SIG-M5 (cell line): ENCODE results near the gene NME1.

ENCODE experiments used
- DNase-seq: peaks from one replicate; lab custom pipeline; 2025; lab: John Stamatoyannopoulos, UW

The NME1 gene

GRCh38 chr17:51189628-51190027 lies 36.3 kb downstream of the NME1 start:
- no peak for DNase-seq

DNA sequence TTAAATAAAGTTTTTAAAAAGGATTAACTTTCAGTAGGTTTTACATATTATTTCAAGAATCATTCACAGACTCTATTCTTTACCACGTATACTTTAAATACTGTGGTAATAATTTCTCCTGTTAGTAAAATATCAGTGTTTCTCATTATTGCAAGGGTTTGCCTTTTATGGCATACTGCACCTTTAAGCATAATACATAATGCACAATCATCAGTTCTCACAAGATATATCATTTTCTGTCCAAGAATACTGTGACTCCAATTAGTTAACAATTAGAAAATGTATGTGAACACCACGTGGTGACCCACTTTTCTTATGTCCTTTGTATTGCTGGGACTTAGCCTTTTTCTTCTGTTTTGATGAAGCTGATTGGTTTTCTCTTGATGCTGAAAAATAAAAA lies 38.5 kb downstream of the NME1 start:
- DNase-seq = no peak

DNA sequence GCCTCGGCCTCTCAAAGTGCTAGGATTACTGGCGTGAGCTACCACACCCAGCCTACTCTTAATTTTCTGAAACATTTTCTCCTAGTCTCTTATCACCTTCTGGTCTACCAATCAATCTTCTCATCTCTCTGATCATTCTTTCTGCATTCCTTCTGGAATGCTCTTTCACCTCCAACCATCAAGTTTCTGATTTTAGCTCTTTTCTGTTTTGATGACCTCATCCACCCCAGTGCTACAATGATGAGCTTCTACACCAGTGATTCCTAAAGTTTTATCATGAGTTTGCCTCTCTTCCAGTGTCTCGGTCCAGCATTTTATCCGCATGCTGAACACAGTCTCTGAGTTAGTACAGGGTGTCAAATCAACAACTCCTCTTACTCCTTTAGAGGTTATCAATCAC lies 44.4 kb downstream of the NME1 start:
- no peak for DNase-seq

- DNase-seq = no peak
Observed at GRCh38 chr17:51200295-51200694, 46.9 kb downstream of the NME1 start.

DNA sequence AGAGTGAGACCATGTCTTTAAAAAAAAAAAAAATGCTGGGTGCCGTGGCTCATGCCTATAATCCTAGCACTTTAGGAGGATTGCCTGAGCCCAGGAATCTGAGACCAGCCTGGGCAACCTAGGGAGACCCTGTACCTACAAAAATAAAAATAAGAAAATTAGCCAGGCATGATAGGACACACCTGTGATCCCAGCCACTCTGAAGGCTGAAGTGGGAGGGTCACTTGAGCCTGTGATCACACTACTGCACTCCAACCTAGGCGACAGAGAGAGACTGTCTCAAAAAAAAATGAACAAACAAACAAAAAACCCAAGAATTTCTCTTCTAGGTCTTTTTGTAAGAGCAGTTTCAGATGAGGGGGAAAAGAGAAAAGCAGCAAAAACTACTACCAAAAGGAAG lies 47.5 kb downstream of the NME1 start:
- no peak for DNase-seq

DNA sequence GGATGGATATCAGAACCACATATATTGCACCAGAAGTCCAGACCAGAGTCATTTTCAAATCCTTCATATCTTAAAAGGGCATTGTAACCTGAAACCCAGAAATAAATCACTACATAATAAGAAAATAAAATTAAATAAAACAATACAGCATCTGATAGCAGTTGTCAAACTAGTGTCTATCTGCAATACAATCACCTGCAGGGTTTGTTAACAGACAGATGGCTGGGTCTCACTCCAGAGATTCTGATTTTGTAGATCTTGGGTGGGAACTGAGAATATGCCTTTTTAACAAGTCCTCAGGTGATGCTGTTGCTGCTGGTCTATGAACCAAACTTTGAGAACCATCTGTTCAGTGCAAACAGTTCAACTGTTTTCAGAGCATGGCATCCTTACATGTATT lies 50.5 kb downstream of the NME1 start:
- no peak for DNase-seq
